ENCODE results near the gene SPINK4.
A peak's percentile ranks its signal among the peaks of the same experiment; 100 is the strongest.

The SPINK4 gene

GRCh38 chr9:33239921-33240320, at the start of gene SPINK4:
SPINK4 (plus strand) TSS chr9:33240167; CDS start chr9:33240209, 42 bp downstream.
- no peak for DNase-seq (ENCODE audit: low spot score in 2 of 2)
- H3K27ac Mint-ChIP-seq (ENCODE audit: low read depth): no peak within 1 kb of the TSS

GRCh38 chr9:33192493-33193255, 47.3 kb upstream of the SPINK4 start:
- H3K9me3 Mint-ChIP-seq: no peaks in the 10 kb centered on the region
- no peak overlapping the region for H3K4me3 Mint-ChIP-seq
- H3K27me3 Mint-ChIP-seq: no peaks in the 10 kb centered on the region
- no peaks in the 10 kb centered on the region for H3K36me3 Mint-ChIP-seq (ENCODE audit: insufficient read depth)
- no peaks in the 10 kb centered on the region for H3K4me1 Mint-ChIP-seq
- no peak overlapping the region for H3K27ac Mint-ChIP-seq (ENCODE audit: low read depth)
- ATAC-seq (replicated peaks; ENCODE audit: extremely low read depth, poor library complexity, severe bottlenecking) (no peak), DNase-seq (ENCODE audit: low spot score in 2 of 2) (no peak)

More at GRCh38 chr9:33239921-33240320, at the start of gene SPINK4:
- ATAC-seq (replicated peaks; ENCODE audit: extremely low read depth, poor library complexity, severe bottlenecking): no peak
- Mint-ChIP-seq H3K4me3 (no peak within 1 kb of the TSS), H3K4me1 (peaks cover 5% of the 10 kb centered on the region), H3K27me3 (peaks cover 41% of the 10 kb centered on the region), H3K36me3 (ENCODE audit: insufficient read depth) (peaks cover 2% of the 10 kb centered on the region), H3K9me3 (no peaks in the 10 kb centered on the region)

- Mint-ChIP-seq H3K9me3 (no peaks in the 10 kb centered on the region), H3K27ac (ENCODE audit: low read depth) (no peak overlapping the region), H3K36me3 (ENCODE audit: insufficient read depth) (no peaks in the 10 kb centered on the region), H3K4me3 (no peak overlapping the region), H3K4me1 (no peaks in the 10 kb centered on the region), H3K27me3 (no peaks in the 10 kb centered on the region)
- ATAC-seq (replicated peaks; ENCODE audit: extremely low read depth, poor library complexity, severe bottlenecking): no peak
- no peak for DNase-seq (ENCODE audit: low spot score in 2 of 2)
Observed at GRCh38 chr9:33193818-33194217, 46.1 kb upstream of the SPINK4 start.

GRCh38 chr9:33196736-33197135, 43.2 kb upstream of the SPINK4 start:
- H3K27me3 Mint-ChIP-seq: no peaks in the 10 kb centered on the region
- peaks cover under 1% of the 10 kb centered on the region for H3K4me1 Mint-ChIP-seq
- no peaks in the 10 kb centered on the region for H3K36me3 Mint-ChIP-seq (ENCODE audit: insufficient read depth)
- no peak overlapping the region for H3K27ac Mint-ChIP-seq (ENCODE audit: low read depth)
- ATAC-seq (replicated peaks; ENCODE audit: extremely low read depth, poor library complexity, severe bottlenecking) (no peak), DNase-seq (ENCODE audit: low spot score in 2 of 2) (no peak)
- no peak overlapping the region for H3K4me3 Mint-ChIP-seq
- H3K9me3 Mint-ChIP-seq: no peaks in the 10 kb centered on the region

- Mint-ChIP-seq H3K4me3 (no peak overlapping the region), H3K27me3 (no peaks in the 10 kb centered on the region), H3K36me3 (ENCODE audit: insufficient read depth) (no peaks in the 10 kb centered on the region), H3K27ac (ENCODE audit: low read depth) (no peak overlapping the region), H3K9me3 (no peaks in the 10 kb centered on the region), H3K4me1 (peaks cover 7% of the 10 kb centered on the region)
- DNase-seq (ENCODE audit: low spot score in 2 of 2) (no peak), ATAC-seq (replicated peaks; ENCODE audit: extremely low read depth, poor library complexity, severe bottlenecking) (no peak)
Observed at GRCh38 chr9:33197279-33198152, 42.5 kb upstream of the SPINK4 start.

GRCh38 chr9:33198165-33198564, 41.8 kb upstream of the SPINK4 start:
- no peak overlapping the region for H3K27ac Mint-ChIP-seq (ENCODE audit: low read depth)
- no peaks in the 10 kb centered on the region for H3K36me3 Mint-ChIP-seq (ENCODE audit: insufficient read depth)
- peaks cover 13% of the 10 kb centered on the region for H3K4me1 Mint-ChIP-seq
- no peaks in the 10 kb centered on the region for H3K9me3 Mint-ChIP-seq
- no peak for DNase-seq (ENCODE audit: low spot score in 2 of 2)
- no peaks in the 10 kb centered on the region for H3K27me3 Mint-ChIP-seq
- ATAC-seq (replicated peaks; ENCODE audit: extremely low read depth, poor library complexity, severe bottlenecking): no peak
- no peak overlapping the region for H3K4me3 Mint-ChIP-seq

GRCh38 chr9:33202018-33202417, 37.9 kb upstream of the SPINK4 start:
- H3K27me3 Mint-ChIP-seq: peaks cover 15% of the 10 kb centered on the region
- H3K27ac Mint-ChIP-seq (ENCODE audit: low read depth): no peak overlapping the region
- no peaks in the 10 kb centered on the region for H3K36me3 Mint-ChIP-seq (ENCODE audit: insufficient read depth)
- DNase-seq (ENCODE audit: low spot score in 2 of 2) (no peak), ATAC-seq (replicated peaks; ENCODE audit: extremely low read depth, poor library complexity, severe bottlenecking) (no peak)
- no peak overlapping the region for H3K4me3 Mint-ChIP-seq
- no peaks in the 10 kb centered on the region for H3K9me3 Mint-ChIP-seq
- peaks cover 13% of the 10 kb centered on the region for H3K4me1 Mint-ChIP-seq

- DNase-seq (ENCODE audit: low spot score in 2 of 2) (peak; percentile 17 to 31), ATAC-seq (replicated peaks; ENCODE audit: extremely low read depth, poor library complexity, severe bottlenecking) (peak; percentile 95)
- Mint-ChIP-seq H3K4me3 (no peak overlapping the region), H3K27ac (ENCODE audit: low read depth) (peak overlapping the region; percentile 24), H3K27me3 (peaks cover 15% of the 10 kb centered on the region), H3K36me3 (ENCODE audit: insufficient read depth) (no peaks in the 10 kb centered on the region), H3K4me1 (peaks cover 13% of the 10 kb centered on the region), H3K9me3 (no peaks in the 10 kb centered on the region)
Observed at GRCh38 chr9:33202552-33203201, 37.3 kb upstream of the SPINK4 start.

- DNase-seq (ENCODE audit: low spot score in 2 of 2): no peak
- Mint-ChIP-seq H3K9me3 (no peaks in the 10 kb centered on the region), H3K27ac (ENCODE audit: low read depth) (no peak overlapping the region)
Observed at GRCh38 chr9:33209394-33209793, 30.6 kb upstream of the SPINK4 start.

GRCh38 chr9:33210006-33210715, 29.8 kb upstream of the SPINK4 start:
- no peak for DNase-seq (ENCODE audit: low spot score in 2 of 2)
- H3K9me3 Mint-ChIP-seq: no peaks in the 10 kb centered on the region
- no peak for ATAC-seq (replicated peaks; ENCODE audit: extremely low read depth, poor library complexity, severe bottlenecking)
- H3K27me3 Mint-ChIP-seq: peaks cover 6% of the 10 kb centered on the region
- no peaks in the 10 kb centered on the region for H3K4me1 Mint-ChIP-seq
- H3K36me3 Mint-ChIP-seq (ENCODE audit: insufficient read depth): peaks cover 2% of the 10 kb centered on the region
- no peak overlapping the region for H3K27ac Mint-ChIP-seq (ENCODE audit: low read depth)
- no peak overlapping the region for H3K4me3 Mint-ChIP-seq

More at GRCh38 chr9:33209394-33209793, 30.6 kb upstream of the SPINK4 start:
- Mint-ChIP-seq H3K4me1 (no peaks in the 10 kb centered on the region), H3K4me3 (no peak overlapping the region), H3K27me3 (peaks cover 13% of the 10 kb centered on the region), H3K36me3 (ENCODE audit: insufficient read depth) (peaks cover 2% of the 10 kb centered on the region)
- ATAC-seq (replicated peaks; ENCODE audit: extremely low read depth, poor library complexity, severe bottlenecking): no peak

- Mint-ChIP-seq H3K4me3 (no peak overlapping the region), H3K9me3 (no peaks in the 10 kb centered on the region), H3K36me3 (ENCODE audit: insufficient read depth) (peaks cover 2% of the 10 kb centered on the region), H3K27ac (ENCODE audit: low read depth) (no peak overlapping the region), H3K4me1 (no peaks in the 10 kb centered on the region), H3K27me3 (no peaks in the 10 kb centered on the region)
- DNase-seq (ENCODE audit: low spot score in 2 of 2) (no peak), ATAC-seq (replicated peaks; ENCODE audit: extremely low read depth, poor library complexity, severe bottlenecking) (no peak)
Observed at GRCh38 chr9:33211695-33212393, 28.1 kb upstream of the SPINK4 start.

Measured in central memory CD8-positive, alpha-beta T cell (primary cell).